Sigmoid colon (tissue), 4 donors: ENCODE results near the gene AATK.

ENCODE experiments used
- EP300 ChIP-seq, 4 donors: sonication (generic); formaldehyde crosslinking; IDR thresholded peaks; one replicate each; pipeline ENCODE4 v1.6.1; 2017; ENCODE audit warnings: antibody characterized with exemption in 4 of 4
- POLR2A ChIP-seq, 2 donors: fragments of 450-650 bp; IDR thresholded peaks; one replicate each; pipeline ENCODE4 v1.6.1; 2016; ENCODE audit warnings: antibody characterized with exemption in 2 of 2, mild to moderate bottlenecking in 2 of 2, moderate library complexity in 2 of 2
- POLR2AphosphoS5 ChIP-seq, 4 donors: sonication (generic); formaldehyde crosslinking; IDR thresholded peaks; one replicate each; pipeline ENCODE4 v1.6.1; 2017; ENCODE audit warnings: antibody characterized with exemption in 4 of 4
- TF ChIP-seq, protein P1 (sequence below), 4 experiments: fragments of 450-650 bp in 3 of 4; fragments of 200-600 bp in 1 of 4; IDR thresholded peaks; one replicate each; pipeline ENCODE4 v1.5.1; 2016 to 2019; ENCODE audit warnings: antibody characterized with exemption in 4 of 4, mild to moderate bottlenecking in 3 of 4, moderate library complexity in 2 of 4

DNA sequence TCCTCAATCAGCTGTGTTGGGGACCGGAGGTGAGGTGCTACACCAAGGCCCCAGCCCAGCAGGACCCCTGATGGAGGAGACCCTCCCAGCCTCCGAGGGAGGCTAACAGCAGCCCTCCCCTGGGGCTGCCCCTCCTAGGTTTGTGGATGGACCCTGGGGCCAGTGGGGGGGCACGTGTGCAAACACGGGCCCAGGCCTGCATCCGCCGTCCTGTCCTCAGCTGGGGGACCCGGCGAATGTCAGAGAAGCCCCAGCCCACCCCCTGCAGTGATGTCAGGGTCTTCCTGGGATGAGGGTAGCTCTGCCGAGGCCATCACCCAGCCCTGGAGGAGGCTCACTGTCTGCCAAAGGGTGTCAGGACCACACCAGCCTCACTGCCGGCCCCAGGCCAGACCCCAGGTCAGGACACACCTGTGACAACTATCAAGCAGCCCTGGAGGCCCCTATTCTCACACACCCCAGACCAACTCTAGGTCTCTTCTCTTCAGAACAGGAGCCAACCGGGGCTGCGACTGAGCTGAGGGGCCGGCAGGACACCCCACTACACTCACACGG is 30.0 kb upstream of the AATK start:
- TF ChIP-seq POLR2A (IDR thresholded peaks at IDR 0.05) (no peak), EP300 (IDR thresholded peaks at IDR 0.05) (no peak), POLR2AphosphoS5 (IDR thresholded peaks at IDR 0.05) (no peak)
- TF ChIP-seq, protein P1, sequence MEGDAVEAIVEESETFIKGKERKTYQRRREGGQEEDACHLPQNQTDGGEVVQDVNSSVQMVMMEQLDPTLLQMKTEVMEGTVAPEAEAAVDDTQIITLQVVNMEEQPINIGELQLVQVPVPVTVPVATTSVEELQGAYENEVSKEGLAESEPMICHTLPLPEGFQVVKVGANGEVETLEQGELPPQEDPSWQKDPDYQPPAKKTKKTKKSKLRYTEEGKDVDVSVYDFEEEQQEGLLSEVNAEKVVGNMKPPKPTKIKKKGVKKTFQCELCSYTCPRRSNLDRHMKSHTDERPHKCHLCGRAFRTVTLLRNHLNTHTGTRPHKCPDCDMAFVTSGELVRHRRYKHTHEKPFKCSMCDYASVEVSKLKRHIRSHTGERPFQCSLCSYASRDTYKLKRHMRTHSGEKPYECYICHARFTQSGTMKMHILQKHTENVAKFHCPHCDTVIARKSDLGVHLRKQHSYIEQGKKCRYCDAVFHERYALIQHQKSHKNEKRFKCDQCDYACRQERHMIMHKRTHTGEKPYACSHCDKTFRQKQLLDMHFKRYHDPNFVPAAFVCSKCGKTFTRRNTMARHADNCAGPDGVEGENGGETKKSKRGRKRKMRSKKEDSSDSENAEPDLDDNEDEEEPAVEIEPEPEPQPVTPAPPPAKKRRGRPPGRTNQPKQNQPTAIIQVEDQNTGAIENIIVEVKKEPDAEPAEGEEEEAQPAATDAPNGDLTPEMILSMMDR (IDR thresholded peaks at IDR 0.05) = no peak
